GM18858 (cell line): ENCODE data around the gene PITPNM1.

Experiments
- ATAC-seq: cut with Tn5 transposase; IDR thresholded peaks from one replicate; pipeline ENCODE4 v1.9.1; 2021; ENCODE audit not compliant: unreplicated experiment

Gene PITPNM1

GRCh38 chr11:67445515-67445914, 59.6 kb downstream of the PITPNM1 start:
- ATAC-seq, result no peak

GRCh38 chr11:67442504-67443404, 62.4 kb downstream of the PITPNM1 start:
- no peak for ATAC-seq
